ENCODE measurements around the gene EEF1G.
"Not testable (repeated sequence)": the region's sequence is repeated elsewhere in the genome, so short reads cannot be mapped to it uniquely, and the experiment has no call there.

Gene EEF1G, protein sequence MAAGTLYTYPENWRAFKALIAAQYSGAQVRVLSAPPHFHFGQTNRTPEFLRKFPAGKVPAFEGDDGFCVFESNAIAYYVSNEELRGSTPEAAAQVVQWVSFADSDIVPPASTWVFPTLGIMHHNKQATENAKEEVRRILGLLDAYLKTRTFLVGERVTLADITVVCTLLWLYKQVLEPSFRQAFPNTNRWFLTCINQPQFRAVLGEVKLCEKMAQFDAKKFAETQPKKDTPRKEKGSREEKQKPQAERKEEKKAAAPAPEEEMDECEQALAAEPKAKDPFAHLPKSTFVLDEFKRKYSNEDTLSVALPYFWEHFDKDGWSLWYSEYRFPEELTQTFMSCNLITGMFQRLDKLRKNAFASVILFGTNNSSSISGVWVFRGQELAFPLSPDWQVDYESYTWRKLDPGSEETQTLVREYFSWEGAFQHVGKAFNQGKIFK

DNA sequence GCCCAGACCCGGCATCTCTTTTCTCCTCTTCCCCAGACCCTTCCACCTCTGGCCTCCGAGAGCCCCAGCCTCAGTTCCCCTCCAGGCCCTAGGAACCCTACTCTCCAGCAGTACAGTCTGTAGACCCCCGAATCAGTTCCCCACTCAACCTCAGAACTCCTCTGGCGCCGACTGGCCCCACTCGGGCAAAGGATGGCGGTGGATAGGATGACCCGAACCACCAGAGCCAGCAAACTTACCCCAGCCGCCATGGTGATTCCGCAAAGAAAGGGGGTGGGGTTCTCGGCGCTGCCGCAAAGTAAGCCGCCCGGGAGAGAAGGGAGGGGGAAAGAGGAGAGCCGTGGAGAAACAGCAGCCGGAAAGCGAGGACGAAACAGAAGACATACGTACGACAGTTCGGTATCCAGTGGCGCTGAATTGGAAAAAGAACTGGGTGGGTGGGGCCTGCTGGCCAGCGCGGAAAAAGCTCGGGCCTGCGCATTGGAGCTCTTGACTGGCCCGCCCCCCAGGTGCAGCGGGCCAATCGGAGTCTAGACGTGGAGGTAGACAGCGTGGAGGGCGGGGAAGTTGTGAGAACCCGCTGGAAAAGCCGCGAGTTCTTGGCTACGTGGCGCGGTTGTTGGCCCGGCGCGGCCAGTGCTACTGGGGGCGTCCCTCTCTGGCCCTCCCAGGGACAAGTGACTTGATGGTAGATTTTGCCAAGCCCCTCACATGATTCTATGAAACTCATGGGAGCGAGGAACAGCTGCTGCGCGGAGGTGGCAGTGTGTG lies at the start of gene EEF1G:
EEF1G (minus strand) TSS at position 300 of the 771 bp plus-strand sequence; CDS start at position 251, 49 bp downstream.
- peak within 1 kb of the TSS; percentile 96 for H3K9ac ChIP-seq (ENCODE audit: insufficient read length)
- H3K4me3 ChIP-seq = peak within 1 kb of the TSS; percentile 83
- H3K9me3 ChIP-seq (ENCODE audit: low read depth, low read length) = no peaks in the 10 kb centered on the region
- peaks cover 67% of the 10 kb centered on the region for H3K36me3 ChIP-seq (ENCODE audit: insufficient read depth, low read length)
- peak; percentile 99 for DNase-seq (ENCODE audit: low read depth, low spot score)
- TF ChIP-seq POLR2AphosphoS5 (IDR thresholded peaks at IDR 0.05; ENCODE audit: borderline replicate concordance, low read depth, low read length) (peak; percentile 97), EZH2 (IDR thresholded peaks at IDR 0.05) (no peak), FOXP2 (optimal IDR thresholded peaks at IDR 0.05; ENCODE audit: control extremely low read depth, extremely low read length, insufficient read depth) (peak; percentile 94)
- peak within 1 kb of the TSS; percentile 87 for H3K27ac ChIP-seq

DNA sequence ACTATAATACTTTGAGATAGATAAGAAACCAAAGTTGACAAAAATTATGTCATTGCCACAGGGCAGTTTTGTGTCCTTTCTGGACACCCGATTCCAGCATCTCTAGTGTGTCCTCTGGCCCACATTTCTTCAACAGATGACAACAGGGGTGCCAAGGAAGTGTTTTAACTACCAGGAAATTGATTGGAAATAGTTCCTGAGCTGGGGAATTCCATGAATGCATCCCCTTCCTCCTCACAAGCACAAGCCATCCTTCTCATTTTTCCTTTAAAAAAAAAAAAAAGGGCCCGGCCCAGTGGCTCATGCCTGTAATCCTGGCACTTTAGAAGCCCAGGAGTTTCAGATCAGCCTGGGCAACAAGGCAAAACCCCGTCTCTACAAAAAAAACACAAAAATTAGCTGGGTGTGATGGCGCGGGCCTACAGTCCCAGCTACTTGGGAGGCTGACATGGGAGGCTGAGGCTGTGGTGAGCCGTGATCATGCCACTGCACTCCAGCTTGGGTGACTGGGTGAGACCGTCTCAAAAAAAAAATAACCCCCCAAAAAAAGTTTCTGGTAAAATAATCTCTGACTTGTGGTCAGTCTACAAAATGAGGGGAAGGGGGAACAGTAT lies 48.9 kb upstream of the EEF1G start:
- no peak for TF ChIP-seq EZH2 (IDR thresholded peaks at IDR 0.05)
- no peak for TF ChIP-seq POLR2AphosphoS5 (IDR thresholded peaks at IDR 0.05; ENCODE audit: borderline replicate concordance, low read depth, low read length)
- TF ChIP-seq FOXP2 (optimal IDR thresholded peaks at IDR 0.05; ENCODE audit: control extremely low read depth, extremely low read length, insufficient read depth) = no peak
- no peak for DNase-seq (ENCODE audit: low read depth, low spot score)
- Histone ChIP-seq H3K27ac (peak overlapping the region; percentile 92), H3K36me3 (ENCODE audit: insufficient read depth, low read length) (peaks cover 24% of the 10 kb centered on the region), H3K9me3 (ENCODE audit: low read depth, low read length) (no peaks in the 10 kb centered on the region), H3K4me3 (peak overlapping the region; percentile 83), H3K9ac (ENCODE audit: insufficient read length) (no peak overlapping the region)

DNA sequence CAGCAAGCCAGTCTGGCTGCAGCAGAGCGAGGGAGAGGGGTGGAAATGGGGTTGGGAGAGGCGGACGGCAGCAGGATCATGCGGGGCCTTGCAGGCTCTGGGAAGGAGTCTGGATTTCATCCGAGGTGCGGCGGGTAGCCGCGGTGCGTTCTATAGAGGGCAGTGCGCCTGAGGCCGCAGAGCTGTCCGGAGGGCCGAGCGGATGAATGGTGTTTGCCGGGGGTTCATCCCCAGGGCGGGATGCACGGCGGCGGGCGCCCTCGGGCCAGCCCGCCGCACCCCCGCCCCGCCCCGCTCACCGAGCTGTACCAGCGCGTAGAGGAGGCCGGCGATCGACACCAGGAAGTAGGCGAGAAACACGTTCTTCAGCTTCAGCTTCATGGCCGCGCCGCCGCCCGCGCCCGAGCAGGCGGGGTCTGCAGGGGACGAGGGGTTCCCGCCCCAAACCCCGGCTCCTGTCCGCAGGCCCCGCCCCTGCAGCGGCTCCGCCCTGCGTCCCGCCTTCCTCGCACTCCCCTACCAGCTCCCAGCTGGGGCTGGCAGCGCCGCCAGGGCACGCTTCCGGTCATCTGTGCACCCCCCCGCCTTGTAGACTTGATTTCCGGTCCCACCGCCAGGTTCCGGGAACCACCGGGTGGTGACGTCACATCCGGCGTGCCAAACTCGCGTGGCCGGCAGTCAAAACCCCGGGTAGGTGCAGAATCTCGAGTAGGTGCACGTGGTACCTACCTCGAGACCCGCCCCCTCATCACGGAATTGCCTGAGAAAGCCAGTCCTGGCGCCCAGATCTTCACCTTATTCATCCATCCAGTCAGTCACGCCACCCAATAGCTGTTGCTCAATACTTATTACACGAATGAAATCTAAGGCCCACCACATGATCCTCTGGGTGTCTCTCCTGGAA lies 48.1 kb upstream of the EEF1G start, which contains the start of gene B3GAT3:
B3GAT3 (minus strand) TSS at position 420 of the 904 bp plus-strand sequence; CDS start at position 381, 39 bp downstream.
- no peak for DNase-seq (ENCODE audit: low read depth, low spot score)
- H3K27ac ChIP-seq = peak within 1 kb of the TSS; percentile 92
- H3K36me3 ChIP-seq (ENCODE audit: insufficient read depth, low read length) = peaks cover 19% of the 10 kb centered on the region
- H3K9me3 ChIP-seq (ENCODE audit: low read depth, low read length) = no peaks in the 10 kb centered on the region
- H3K4me3 ChIP-seq = peak within 1 kb of the TSS; percentile 83
- TF ChIP-seq POLR2AphosphoS5 (IDR thresholded peaks at IDR 0.05; ENCODE audit: borderline replicate concordance, low read depth, low read length) (peak; percentile 70), EZH2 (IDR thresholded peaks at IDR 0.05) (no peak)
- H3K9ac ChIP-seq (ENCODE audit: insufficient read length) = peak within 1 kb of the TSS; percentile 79

DNA sequence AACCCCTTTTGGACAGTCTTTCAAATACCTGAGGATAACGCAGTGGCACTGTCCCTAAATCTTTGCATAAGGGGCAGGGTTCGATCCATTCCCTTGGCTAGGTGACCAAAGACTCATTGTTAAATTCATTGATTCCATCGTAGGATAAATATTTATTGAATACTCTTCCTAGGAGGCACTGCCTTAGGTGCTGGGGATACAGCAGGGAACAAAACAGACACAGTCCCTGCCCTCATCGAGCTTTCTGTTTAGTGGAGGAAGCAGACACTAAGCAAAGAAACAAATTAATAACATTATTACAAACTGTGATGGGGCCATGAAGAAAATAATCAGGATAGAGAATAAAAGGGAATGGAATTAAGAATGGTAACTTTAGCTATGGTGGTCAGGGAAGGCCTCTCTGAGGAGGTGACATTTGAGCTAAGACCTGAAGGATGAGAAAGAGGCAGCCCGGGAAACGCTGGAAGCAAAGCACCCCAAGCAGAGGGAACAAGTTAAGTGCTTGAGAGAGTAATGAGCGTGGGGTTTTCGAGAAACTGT lies 47.4 kb upstream of the EEF1G start:
- Histone ChIP-seq H3K27ac (peak overlapping the region; percentile 92), H3K9ac (ENCODE audit: insufficient read length) (peak overlapping the region; percentile 79), H3K36me3 (ENCODE audit: insufficient read depth, low read length) (peaks cover 12% of the 10 kb centered on the region), H3K9me3 (ENCODE audit: low read depth, low read length) (no peaks in the 10 kb centered on the region), H3K4me3 (peak overlapping the region; percentile 83)
- DNase-seq (ENCODE audit: low read depth, low spot score) = no peak
- TF ChIP-seq EZH2 (IDR thresholded peaks at IDR 0.05) (no peak), POLR2AphosphoS5 (IDR thresholded peaks at IDR 0.05; ENCODE audit: borderline replicate concordance, low read depth, low read length) (no peak), FOXP2 (optimal IDR thresholded peaks at IDR 0.05; ENCODE audit: control extremely low read depth, extremely low read length, insufficient read depth) (no peak)

DNA sequence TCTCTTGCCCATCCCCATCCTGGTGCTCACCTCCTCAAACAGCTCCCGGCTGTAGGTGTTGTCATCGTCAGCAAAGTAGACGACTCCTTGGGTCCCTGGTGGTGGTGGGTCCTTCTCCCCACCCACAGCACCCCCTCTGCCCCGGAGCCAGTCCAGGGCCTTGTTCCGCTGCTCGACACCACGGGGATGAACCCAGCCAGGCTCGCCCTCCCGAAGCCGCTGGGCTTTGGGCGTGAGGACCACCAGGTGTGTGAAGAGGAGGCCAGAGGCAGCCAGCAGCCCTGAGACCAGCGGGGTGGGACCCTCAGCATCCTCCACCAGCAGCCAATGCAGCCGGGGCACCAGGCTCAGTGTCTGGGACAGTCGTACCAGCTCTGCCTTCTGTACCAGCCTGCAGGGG lies 43.3 kb upstream of the EEF1G start:
- H3K36me3 ChIP-seq (ENCODE audit: insufficient read depth, low read length); H3K27ac ChIP-seq; H3K9me3 ChIP-seq (ENCODE audit: low read depth, low read length); H3K4me3 ChIP-seq; DNase-seq (ENCODE audit: low read depth, low spot score); H3K9ac ChIP-seq (ENCODE audit: insufficient read length): not testable (repeated sequence)

DNA sequence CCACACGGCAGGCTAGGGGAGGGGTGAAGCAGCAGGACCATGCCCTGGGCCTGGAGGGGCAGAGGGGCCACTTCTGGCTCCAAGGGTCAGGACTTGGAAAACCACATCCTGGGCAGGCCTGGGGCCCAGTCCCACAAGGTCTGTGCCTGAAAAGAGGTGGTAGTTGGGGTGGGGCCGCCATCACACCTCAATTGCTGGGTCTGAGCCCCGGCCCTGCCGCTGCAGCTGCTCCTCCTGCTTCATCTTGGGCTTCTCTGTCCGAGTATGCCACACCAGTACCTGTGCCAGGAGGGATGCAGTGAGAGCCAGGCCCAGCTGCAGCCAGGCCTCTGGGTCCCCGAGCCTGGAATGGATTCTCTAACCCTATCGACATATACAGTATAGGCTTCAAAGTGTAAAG lies 41.8 kb upstream of the EEF1G start:
- no peak for DNase-seq (ENCODE audit: low read depth, low spot score)
- Histone ChIP-seq H3K27ac (no peak overlapping the region), H3K9me3 (ENCODE audit: low read depth, low read length) (no peaks in the 10 kb centered on the region), H3K4me3 (no peak overlapping the region), H3K9ac (ENCODE audit: insufficient read length) (no peak overlapping the region), H3K36me3 (ENCODE audit: insufficient read depth, low read length) (no peaks in the 10 kb centered on the region; the same call in 1 of the 2 replicates)
- TF ChIP-seq FOXP2 (optimal IDR thresholded peaks at IDR 0.05; ENCODE audit: control extremely low read depth, extremely low read length, insufficient read depth) (no peak), EZH2 (IDR thresholded peaks at IDR 0.05) (no peak), POLR2AphosphoS5 (IDR thresholded peaks at IDR 0.05; ENCODE audit: borderline replicate concordance, low read depth, low read length) (no peak)

DNA sequence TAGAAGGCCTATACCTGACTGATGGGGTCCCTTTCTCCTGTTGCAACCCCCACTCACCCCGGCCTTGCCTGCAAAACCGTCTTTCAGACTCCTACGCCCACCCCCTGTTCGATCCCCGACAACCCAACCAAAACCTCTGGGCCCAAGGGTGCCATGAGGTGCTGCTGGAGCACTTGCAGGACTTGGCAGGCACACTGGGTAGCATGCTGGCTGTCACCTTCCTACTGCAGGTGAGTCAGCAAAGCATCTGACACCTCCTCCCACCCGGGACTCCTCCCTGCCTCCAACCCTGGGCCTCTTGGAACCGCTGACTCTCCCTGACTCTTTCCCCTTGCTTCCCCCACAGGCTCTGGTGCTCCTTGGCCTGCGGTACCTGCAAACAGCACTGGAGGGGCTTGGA lies 40.6 kb upstream of the EEF1G start:
- Histone ChIP-seq H3K4me3 (no peak overlapping the region), H3K27ac (peak overlapping the region; percentile 66), H3K9ac (ENCODE audit: insufficient read length) (no peak overlapping the region), H3K36me3 (ENCODE audit: insufficient read depth, low read length) (no peaks in the 10 kb centered on the region; the same call in 1 of the 2 replicates), H3K9me3 (ENCODE audit: low read depth, low read length) (no peaks in the 10 kb centered on the region)
- DNase-seq (ENCODE audit: low read depth, low spot score) = no peak
- no peak for TF ChIP-seq EZH2 (IDR thresholded peaks at IDR 0.05)
- TF ChIP-seq POLR2AphosphoS5 (IDR thresholded peaks at IDR 0.05; ENCODE audit: borderline replicate concordance, low read depth, low read length) = no peak
- TF ChIP-seq FOXP2 (optimal IDR thresholded peaks at IDR 0.05; ENCODE audit: control extremely low read depth, extremely low read length, insufficient read depth) = no peak

Data from SK-N-MC (cell line).